HG03139 (cell line): ENCODE measurements around the gene SLC45A3.
"Not testable (repeated sequence)": the region's sequence is repeated elsewhere in the genome, so short reads cannot be mapped to it uniquely, and the experiment has no call there.

Experiments
- ATAC-seq: cut with Tn5 transposase; IDR thresholded peaks from one replicate; pipeline ENCODE4 v1.9.1; 2021; ENCODE audit not compliant: unreplicated experiment

The SLC45A3 gene

GRCh38 chr1:205637854-205638468, 42.3 kb downstream of the SLC45A3 start:
- ATAC-seq, result no peak

- ATAC-seq, result no peak
These were observed 43.6 kb downstream of the SLC45A3 start for GRCh38 chr1:205636732-205637131.

GRCh38 chr1:205636138-205636530, 44.2 kb downstream of the SLC45A3 start:
- not testable (repeated sequence) for ATAC-seq

GRCh38 chr1:205633421-205633976, 46.8 kb downstream of the SLC45A3 start:
- no peak for ATAC-seq

GRCh38 chr1:205632669-205633169, 47.6 kb downstream of the SLC45A3 start:
- no peak for ATAC-seq

GRCh38 chr1:205631768-205632668, 48.3 kb downstream of the SLC45A3 start, which contains the start of gene ELK4:
ELK4 (minus strand) TSS chr1:205632011; CDS start chr1:205623882, 8,129 bp downstream.
- peak; percentile 83 for ATAC-seq

- ATAC-seq, result peak; percentile 50
These were observed 49.1 kb downstream of the SLC45A3 start for GRCh38 chr1:205631010-205631767.

GRCh38 chr1:205630651-205631009, 49.7 kb downstream of the SLC45A3 start:
- ATAC-seq, result no peak

GRCh38 chr1:205630241-205630640, 50.1 kb downstream of the SLC45A3 start:
- ATAC-seq, result no peak

GRCh38 chr1:205629751-205630150, 50.6 kb downstream of the SLC45A3 start:
- ATAC-seq, result no peak

- ATAC-seq, result no peak
These were observed 52.4 kb downstream of the SLC45A3 start for GRCh38 chr1:205627956-205628355.

- no peak for ATAC-seq
These were observed 54.1 kb downstream of the SLC45A3 start for GRCh38 chr1:205626216-205626615.

GRCh38 chr1:205623646-205624045, 56.7 kb downstream of the SLC45A3 start:
- ATAC-seq, result no peak

- no peak for ATAC-seq
These were observed 60.0 kb downstream of the SLC45A3 start for GRCh38 chr1:205620269-205620668.

- no peak for ATAC-seq
These were observed 60.9 kb downstream of the SLC45A3 start for GRCh38 chr1:205619376-205619775.

- no peak for ATAC-seq
These were observed 63.6 kb downstream of the SLC45A3 start for GRCh38 chr1:205616563-205617293.

- ATAC-seq, result no peak
These were observed 64.5 kb downstream of the SLC45A3 start for GRCh38 chr1:205615789-205616188.

- ATAC-seq, result no peak
These were observed 66.4 kb downstream of the SLC45A3 start for GRCh38 chr1:205613854-205614412.

- ATAC-seq, result no peak
These were observed 67.8 kb downstream of the SLC45A3 start for GRCh38 chr1:205612556-205612955.

GRCh38 chr1:205612104-205612503, 68.2 kb downstream of the SLC45A3 start:
- ATAC-seq, result no peak
